Measurements from ENCODE around the gene RARRES1. TPM values are rescaled to one million over a fixed set of nuclear protein-coding genes. Genes with fewer than 3 reads are reported as not detected.

Gene RARRES1
- total and polyA plus RNA-seq, 2 experiments from 2014 or later = 0.10 to 0.82 TPM

GRCh38 chr3:158683230-158683962 is 48.9 kb downstream of the RARRES1 start:
- Histone ChIP-seq H3K4me3 (no peak overlapping the region), H3K27ac (ENCODE audit: low read depth) (no peak overlapping the region), H3K36me3 (ENCODE audit: insufficient read depth) (no peaks in the 10 kb centered on the region), H4K20me1 (replicated peaks; ENCODE audit: insufficient read depth) (no peaks in the 10 kb centered on the region), H2AFZ (no peak overlapping the region), H3K9me2 (ENCODE audit: insufficient read depth) (no peaks in the 10 kb centered on the region), H3F3A (replicated peaks; ENCODE audit: low read depth) (no peaks in the 10 kb centered on the region), H3K4me1 (ENCODE audit: insufficient read depth) (no peaks in the 10 kb centered on the region), H3K27me3 (ENCODE audit: insufficient read depth) (no peaks in the 10 kb centered on the region), H3K4me2 (no peak overlapping the region), H3K79me2 (replicated peaks; ENCODE audit: insufficient read depth) (no peaks in the 10 kb centered on the region)
- DNase-seq (ENCODE audit: low spot score) = no peak
- H3K27me3 Mint-ChIP-seq (ENCODE audit: insufficient read depth, low read depth, poor library complexity) = no peaks in the 10 kb centered on the region
- H3K4me3 Mint-ChIP-seq = no peak overlapping the region
- no peaks in the 10 kb centered on the region for H3K9me3 Mint-ChIP-seq
- no peak overlapping the region for H3K27ac Mint-ChIP-seq
- no peaks in the 10 kb centered on the region for H3K4me1 Mint-ChIP-seq
- H3K36me3 Mint-ChIP-seq (ENCODE audit: low read depth) = no peaks in the 10 kb centered on the region; the same call in 1 of the 3 replicates
- TF ChIP-seq STAT1 (IDR thresholded peaks at IDR 0.05; ENCODE audit: unreplicated experiment) (no peak), ZNF114 (CRISPR knock-in tag; IDR thresholded peaks at IDR 0.05) (no peak), JUNB (IDR thresholded peaks at IDR 0.05; ENCODE audit: unreplicated experiment) (no peak), CTCF (conservative IDR thresholded peaks at IDR 0.05; ENCODE audit: low read depth in 2 of 2) (no peak), ETS1 (IDR thresholded peaks at IDR 0.05) (no peak), ZNF331 (CRISPR knock-in tag; IDR thresholded peaks at IDR 0.05; ENCODE audit: low read depth) (no peak), REST (IDR thresholded peaks at IDR 0.05; ENCODE audit: unreplicated experiment) (no peak), EZH2 (IDR thresholded peaks at IDR 0.05; ENCODE audit: low read depth, unreplicated experiment) (no peak), ZNF462 (CRISPR knock-in tag; IDR thresholded peaks at IDR 0.05) (no peak), CREB1 (CRISPR knock-in tag; IDR thresholded peaks at IDR 0.05; ENCODE audit: low read depth) (no peak), EZH2phosphoT487 (IDR thresholded peaks at IDR 0.05; ENCODE audit: unreplicated experiment) (no peak), NANOG (IDR thresholded peaks at IDR 0.05; ENCODE audit: borderline replicate concordance) (no peak), POLR2AphosphoS5 (IDR thresholded peaks at IDR 0.05; ENCODE audit: low read depth) (no peak)
- ATAC-seq = no peak

Data from GM23338 (cell line).